GM23338 (cell line): ENCODE results near the gene RFX2. TPM values are rescaled to one million over a fixed set of nuclear protein-coding genes. Genes with fewer than 3 reads are reported as not detected.

Experiments used
- ATAC-seq: fragments of 200-7000 bp; cut with Tn5 transposase; 3 replicates; pipeline ENCODE4 v1.9.1; 2020
- DNase-seq: peaks from one replicate; pipeline ENCODE4 v3.0.0-alpha.2; 2015; ENCODE audit warnings: low spot score
- H2AFZ ChIP-seq: fragments of 200-600 bp; sonication (generic); 2 replicates; pipeline ENCODE4 v1.8.0; 2016; ENCODE audit warnings: antibody characterized with exemption, mild to moderate bottlenecking, moderate library complexity
- H3F3A ChIP-seq: fragments of 200-600 bp; sonication (generic); replicated peaks from 2 replicates; pipeline ENCODE4 v1.8.0; 2017; ENCODE audit warnings: antibody characterized with exemption, mixed run types, low read depth
- H3K27ac ChIP-seq: fragments of 200-600 bp; sonication (generic); 2 replicates; pipeline ENCODE4 v1.6.1; 2016; ENCODE audit warnings: low read depth
- H3K27me3 ChIP-seq: fragments of 200-600 bp; sonication (generic); 2 replicates; pipeline ENCODE4 v1.8.0; 2016; ENCODE audit warnings: mild to moderate bottlenecking, mixed run types, moderate library complexity; ENCODE audit not compliant: insufficient read depth
- H3K36me3 ChIP-seq: fragments of 200-600 bp; sonication (generic); 2 replicates; pipeline ENCODE4 v1.8.0; 2016; ENCODE audit warnings: mild to moderate bottlenecking; ENCODE audit not compliant: insufficient read depth
- H3K4me1 ChIP-seq: fragments of 200-600 bp; sonication (generic); 2 replicates; pipeline ENCODE4 v1.8.0; 2016; ENCODE audit warnings: mild to moderate bottlenecking, moderate library complexity; ENCODE audit not compliant: insufficient read depth
- H3K4me2 ChIP-seq: fragments of 200-600 bp; sonication (generic); 2 replicates; pipeline ENCODE4 v1.7.1; 2017; ENCODE audit warnings: mixed run types
- H3K4me3 ChIP-seq: fragments of 200-600 bp; sonication (generic); 2 replicates; pipeline ENCODE4 v1.6.1; 2016; ENCODE audit warnings: mixed run types
- H3K79me2 ChIP-seq: fragments of 200-600 bp; sonication (generic); replicated peaks from 2 replicates; pipeline ENCODE4 v1.8.0; 2017; ENCODE audit warnings: mild to moderate bottlenecking; ENCODE audit not compliant: insufficient read depth
- H3K9me2 ChIP-seq: fragments of 200-600 bp; sonication (generic); 2 replicates; pipeline ENCODE4 v1.8.0; 2017; ENCODE audit not compliant: insufficient read depth
- H4K20me1 ChIP-seq: fragments of 200-600 bp; sonication (generic); replicated peaks from 2 replicates; pipeline ENCODE4 v1.8.0; 2017; ENCODE audit warnings: mild to moderate bottlenecking; ENCODE audit not compliant: insufficient read depth
- H3K27ac Mint-ChIP-seq: 2 replicates; pipeline ENCODE4 v1.8.0; 2020; ENCODE audit warnings: inconsistent platforms, mild to moderate bottlenecking, moderate library complexity, mixed read lengths
- H3K27me3 Mint-ChIP-seq: 3 replicates; pipeline ENCODE4 v1.8.0; 2022; ENCODE audit warnings: low read depth, mild to moderate bottlenecking, moderate library complexity, mixed read lengths, inconsistent platforms; ENCODE audit not compliant: insufficient read depth, poor library complexity
- H3K36me3 Mint-ChIP-seq: 3 replicates; pipeline ENCODE4 v1.8.0; 2021; ENCODE audit warnings: low read depth, mild to moderate bottlenecking, inconsistent platforms, moderate library complexity, mixed read lengths
- H3K4me1 Mint-ChIP-seq: 3 replicates; pipeline ENCODE4 v1.8.0; 2020; ENCODE audit warnings: mild to moderate bottlenecking, inconsistent platforms, mixed read lengths
- H3K4me3 Mint-ChIP-seq: 3 replicates; pipeline ENCODE4 v1.8.0; 2021; ENCODE audit warnings: moderate library complexity, mild to moderate bottlenecking, inconsistent platforms, mixed read lengths
- H3K9me3 Mint-ChIP-seq: 3 replicates; pipeline ENCODE4 v1.8.0; 2020; ENCODE audit warnings: moderate library complexity, mild to moderate bottlenecking, inconsistent platforms, mixed read lengths
- CTCF ChIP-seq, 2 experiments: fragments of 200-600 bp in 1 of 2; sonication (generic) in 1 of 2; conservative IDR thresholded peaks; 2 replicates each; pipeline versions ENCODE4 v1.5.1 to v1.6.1; 2016 to 2017; ENCODE audit warnings: antibody characterized with exemption in 2 of 2, low read depth in 2 of 2, mild to moderate bottlenecking in 2 of 2, moderate library complexity in 1 of 2
- EZH2phosphoT487 ChIP-seq: fragments of 200-600 bp; sonication (generic); IDR thresholded peaks from one replicate; pipeline ENCODE4 v1.8.1; 2018; ENCODE audit warnings: antibody characterized with exemption; ENCODE audit not compliant: unreplicated experiment
- STAT1 ChIP-seq: IDR thresholded peaks from one replicate; pipeline ENCODE4 v1.6.1; 2016; ENCODE audit warnings: antibody characterized with exemption; ENCODE audit not compliant: unreplicated experiment
- ZNF331 ChIP-seq: fragments of 250-450 bp; sonication (Bioruptor Pico); IDR thresholded peaks from 2 replicates; pipeline ENCODE4 v1.5.0; 2020; ENCODE audit warnings: low read depth, mild to moderate bottlenecking, moderate library complexity
- polyA plus RNA-seq: library from polyadenylated mRNA; unstranded; fragments of >200 nt; fragmentation: Nextera tagmentation; extraction: Ambion mirVana; gene quantifications from 2 replicates; pipeline ENCODE4 v1.2.1, GENCODE V29; 2016
- total RNA-seq: library from RNA; depleted of rRNA; stranded (reverse); fragments of >200 nt; shearing (Covaris generic); gene quantifications from 2 replicates; pipeline ENCODE4 v1.2.3, GENCODE V29; 2014
- TF ChIP-seq, protein P1 (sequence below): IDR thresholded peaks from one replicate; pipeline ENCODE4 v1.6.1; 2018; ENCODE audit warnings: antibody characterized with exemption; ENCODE audit not compliant: unreplicated experiment

RFX2 gene
- total and polyA plus RNA-seq, 2 experiments from 2014 or later, result 4.6 to 13.0 TPM

DNA sequence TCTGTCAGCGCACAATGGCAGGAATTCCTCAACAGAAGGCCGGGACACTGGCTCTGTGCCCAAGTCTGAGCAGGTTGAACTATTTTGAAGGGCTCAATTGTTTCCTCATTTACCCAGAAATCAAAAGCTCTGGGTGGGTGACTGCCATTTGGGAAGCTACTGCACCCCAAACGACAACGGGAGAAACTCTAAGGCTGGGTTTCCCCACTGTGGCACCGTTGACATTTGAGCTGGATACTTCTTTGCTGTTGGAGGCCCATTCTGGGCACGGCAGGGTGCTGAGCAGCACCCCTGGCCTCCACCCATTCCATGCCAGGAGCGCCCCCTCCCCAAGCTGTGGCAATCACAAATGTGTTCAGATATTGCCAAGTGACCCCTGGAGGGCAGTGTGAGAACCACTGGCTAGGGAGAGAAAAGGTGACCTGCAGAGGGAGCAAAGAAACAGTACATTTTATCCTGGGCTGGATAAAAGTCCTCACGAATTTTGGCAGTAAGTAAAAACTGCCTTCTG lies 62.5 kb downstream of the RFX2 start:
- H3K27ac Mint-ChIP-seq, result no peak overlapping the region
- no peak overlapping the region for H3K27ac ChIP-seq
- no peaks in the 10 kb centered on the region for H3K9me3 Mint-ChIP-seq
- H3K4me3 ChIP-seq, result no peak overlapping the region
- H3K79me2 ChIP-seq, result no peaks in the 10 kb centered on the region
- H3K4me1 ChIP-seq, result peaks cover 3% of the 10 kb centered on the region
- peak; percentile 91 for ATAC-seq
- H3K9me2 ChIP-seq, result no peaks in the 10 kb centered on the region
- TF ChIP-seq EZH2phosphoT487, result no peak
- TF ChIP-seq CTCF (conservative IDR thresholded peaks at IDR 0.05; ENCODE audit: low read depth in 2 of 2), result peak; percentile 85 to 91
- H3K4me2 ChIP-seq, result no peak overlapping the region
- DNase-seq, result peak; percentile 88
- H3K36me3 Mint-ChIP-seq, result no peaks in the 10 kb centered on the region
- no peaks in the 10 kb centered on the region for H3K36me3 ChIP-seq
- H3K4me3 Mint-ChIP-seq, result no peak overlapping the region
- 0 out of 2 replicates have a peak overlapping the region, but pooled peaks have one; percentile 32 for H2AFZ ChIP-seq
- H3K27me3 ChIP-seq, result no peaks in the 10 kb centered on the region
- no peaks in the 10 kb centered on the region for H4K20me1 ChIP-seq
- H3F3A ChIP-seq, result no peaks in the 10 kb centered on the region
- peaks cover 2% of the 10 kb centered on the region for H3K27me3 Mint-ChIP-seq
- H3K4me1 Mint-ChIP-seq, result peaks cover 15% of the 10 kb centered on the region

- Mint-ChIP-seq H3K27me3 (peaks cover 2% of the 10 kb centered on the region), H3K9me3 (no peaks in the 10 kb centered on the region), H3K36me3 (no peaks in the 10 kb centered on the region), H3K4me1 (peaks cover 15% of the 10 kb centered on the region), H3K27ac (peak overlapping the region; percentile 23; the same call in 1 of the 2 replicates), H3K4me3 (no peak overlapping the region)
- no peak overlapping the region for H3K4me3 ChIP-seq
- 0 out of 2 replicates have a peak overlapping the region, but pooled peaks have one; percentile 32 for H2AFZ ChIP-seq
- no peaks in the 10 kb centered on the region for H3K27me3 ChIP-seq
- H3F3A ChIP-seq, result no peaks in the 10 kb centered on the region
- no peaks in the 10 kb centered on the region for H4K20me1 ChIP-seq
- H3K79me2 ChIP-seq, result no peaks in the 10 kb centered on the region
- H3K27ac ChIP-seq, result no peak overlapping the region
- no peak overlapping the region for H3K4me2 ChIP-seq
- H3K4me1 ChIP-seq, result peaks cover 3% of the 10 kb centered on the region
- no peak for DNase-seq
- H3K9me2 ChIP-seq, result no peaks in the 10 kb centered on the region
- no peak for ATAC-seq
- no peaks in the 10 kb centered on the region for H3K36me3 ChIP-seq
- TF ChIP-seq STAT1, result no peak
Observed at GRCh38 chr19:6047256-6047655, 63.0 kb downstream of the RFX2 start.

DNA sequence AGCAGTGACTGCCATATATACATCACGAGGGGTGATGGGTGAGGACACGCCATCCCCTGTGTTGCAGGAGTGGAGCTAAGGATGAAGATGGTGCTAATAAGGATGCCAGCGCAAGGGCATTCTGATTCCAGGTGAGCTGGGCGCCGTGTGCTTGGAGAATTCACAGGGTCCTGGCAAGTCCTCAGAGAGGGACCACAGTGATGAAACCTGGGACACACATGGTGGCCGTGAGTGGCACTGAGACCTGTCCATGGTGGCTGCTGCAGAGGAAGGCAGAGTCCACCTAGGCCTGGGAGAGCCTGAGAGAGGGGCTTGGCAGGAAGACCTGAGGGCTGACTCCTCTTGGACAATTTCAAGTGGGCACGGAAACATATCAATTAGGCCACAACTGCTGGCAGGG lies 65.2 kb downstream of the RFX2 start:
- no peak for TF ChIP-seq ZNF331 (CRISPR knock-in tag)
- TF ChIP-seq, protein P1, sequence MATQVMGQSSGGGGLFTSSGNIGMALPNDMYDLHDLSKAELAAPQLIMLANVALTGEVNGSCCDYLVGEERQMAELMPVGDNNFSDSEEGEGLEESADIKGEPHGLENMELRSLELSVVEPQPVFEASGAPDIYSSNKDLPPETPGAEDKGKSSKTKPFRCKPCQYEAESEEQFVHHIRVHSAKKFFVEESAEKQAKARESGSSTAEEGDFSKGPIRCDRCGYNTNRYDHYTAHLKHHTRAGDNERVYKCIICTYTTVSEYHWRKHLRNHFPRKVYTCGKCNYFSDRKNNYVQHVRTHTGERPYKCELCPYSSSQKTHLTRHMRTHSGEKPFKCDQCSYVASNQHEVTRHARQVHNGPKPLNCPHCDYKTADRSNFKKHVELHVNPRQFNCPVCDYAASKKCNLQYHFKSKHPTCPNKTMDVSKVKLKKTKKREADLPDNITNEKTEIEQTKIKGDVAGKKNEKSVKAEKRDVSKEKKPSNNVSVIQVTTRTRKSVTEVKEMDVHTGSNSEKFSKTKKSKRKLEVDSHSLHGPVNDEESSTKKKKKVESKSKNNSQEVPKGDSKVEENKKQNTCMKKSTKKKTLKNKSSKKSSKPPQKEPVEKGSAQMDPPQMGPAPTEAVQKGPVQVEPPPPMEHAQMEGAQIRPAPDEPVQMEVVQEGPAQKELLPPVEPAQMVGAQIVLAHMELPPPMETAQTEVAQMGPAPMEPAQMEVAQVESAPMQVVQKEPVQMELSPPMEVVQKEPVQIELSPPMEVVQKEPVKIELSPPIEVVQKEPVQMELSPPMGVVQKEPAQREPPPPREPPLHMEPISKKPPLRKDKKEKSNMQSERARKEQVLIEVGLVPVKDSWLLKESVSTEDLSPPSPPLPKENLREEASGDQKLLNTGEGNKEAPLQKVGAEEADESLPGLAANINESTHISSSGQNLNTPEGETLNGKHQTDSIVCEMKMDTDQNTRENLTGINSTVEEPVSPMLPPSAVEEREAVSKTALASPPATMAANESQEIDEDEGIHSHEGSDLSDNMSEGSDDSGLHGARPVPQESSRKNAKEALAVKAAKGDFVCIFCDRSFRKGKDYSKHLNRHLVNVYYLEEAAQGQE, result peak; percentile 36
- H3K9me2 ChIP-seq, result no peaks in the 10 kb centered on the region
- no peak overlapping the region for H3K27ac Mint-ChIP-seq
- no peaks in the 10 kb centered on the region for H3K36me3 Mint-ChIP-seq
- no peaks in the 10 kb centered on the region for H3F3A ChIP-seq
- H3K4me1 ChIP-seq, result peaks cover 3% of the 10 kb centered on the region
- H3K27ac ChIP-seq, result no peak overlapping the region
- no peak overlapping the region for H3K4me3 Mint-ChIP-seq
- H3K9me3 Mint-ChIP-seq, result no peaks in the 10 kb centered on the region
- no peak overlapping the region for H3K4me2 ChIP-seq
- DNase-seq, result no peak
- H4K20me1 ChIP-seq, result no peaks in the 10 kb centered on the region
- H3K4me1 Mint-ChIP-seq, result peaks cover 15% of the 10 kb centered on the region
- peaks cover 3% of the 10 kb centered on the region for H3K27me3 Mint-ChIP-seq
- no peak overlapping the region for H2AFZ ChIP-seq
- no peak for ATAC-seq
- no peak overlapping the region for H3K4me3 ChIP-seq
- H3K79me2 ChIP-seq, result no peaks in the 10 kb centered on the region
- no peaks in the 10 kb centered on the region for H3K27me3 ChIP-seq
- H3K36me3 ChIP-seq, result no peaks in the 10 kb centered on the region
